A549 (cell line): ENCODE measurements around the gene WASF3. TPM values are rescaled to one million over a fixed set of nuclear protein-coding genes. Genes with fewer than 3 reads are reported as not detected.

Source experiments
- ATAC-seq, 2 experiments: fragments of 200-7000 bp in 1 of 2; fragments of >200 bp in 1 of 2; cut with Nextera tagmentation in 1 of 2; cut with Tn5 transposase in 1 of 2; 3 replicates each; pipeline versions ENCODE4 v1.8.0 to v1.9.1; 2018 to 2020; ENCODE audit warnings: mild to moderate bottlenecking in 1 of 2, moderate library complexity in 1 of 2
- CTCF ChIA-PET: fragments of 300-600 bp; sonication (Branson Sonifier 250); formaldehyde crosslinking; extraction: SDS; loops from one replicate; lab custom pipeline; 2021; ENCODE audit warnings: antibody characterized with exemption, inconsistent platforms; lab: Yijun Ruan, JAX
- POLR2A ChIA-PET: fragments of 350-600 bp; formaldehyde crosslinking; extraction: SDS; loops from one replicate; lab custom pipeline; 2021; ENCODE audit warnings: antibody characterized with exemption, inconsistent platforms; lab: Yijun Ruan, JAX
- DNase-seq, 2 experiments: peaks; one replicate each; pipeline versions ENCODE4 v3.0.0 to v3.0.0-alpha.2; 2011 to 2016; ENCODE audit warnings: low read depth in 1 of 2, low spot score in 1 of 2
- FAIRE-seq: peaks from 2 replicates; lab custom pipeline; 2011; peaks lifted over from hg19 to GRCh38; lab: Jason Lieb, UNC
- H3K27ac ChIP-seq, 2 experiments: fragments of >200 bp; sonication (Bioruptor Twin); formaldehyde crosslinking; 3 replicates each; pipeline ENCODE4 v1.5.1; 2016 to 2017
- H3K4me1 ChIP-seq: fragments of >200 bp; sonication (Bioruptor Twin); formaldehyde crosslinking; 3 replicates; pipeline ENCODE4 v1.6.1; 2016
- H3K4me2 ChIP-seq: fragments of >200 bp; sonication (Bioruptor Twin); formaldehyde crosslinking; 3 replicates; pipeline ENCODE4 v1.6.1; 2016
- H3K4me3 ChIP-seq: fragments of >200 bp; sonication (Bioruptor Twin); formaldehyde crosslinking; 3 replicates; pipeline ENCODE4 v1.5.1; 2016
- H3K9me3 ChIP-seq: fragments of >200 bp; sonication (Bioruptor Twin); formaldehyde crosslinking; 3 replicates; pipeline ENCODE4 v1.6.1; 2016
- CHD2 ChIP-seq: fragments of 150-350 bp; IDR thresholded peaks from 2 replicates; pipeline ENCODE4 v1.6.1; 2014; ENCODE audit warnings: low read length; ENCODE audit not compliant: partially characterized antibody
- CHD4 ChIP-seq: fragments of 200-600 bp; sonication (generic); IDR thresholded peaks from 2 replicates; pipeline ENCODE4 v1.6.1; 2016; ENCODE audit warnings: antibody characterized with exemption, mild to moderate bottlenecking, borderline replicate concordance
- CTCF ChIP-seq: fragments of >200 bp; sonication (Bioruptor Twin); formaldehyde crosslinking; IDR thresholded peaks from 3 replicates; pipeline ENCODE4 v1.5.1; 2016
- EHMT2 ChIP-seq: fragments of 200-600 bp; sonication (generic); IDR thresholded peaks from 2 replicates; pipeline ENCODE4 v1.6.1; 2016; ENCODE audit warnings: antibody characterized with exemption, low read depth, mild to moderate bottlenecking, moderate library complexity
- EP300 ChIP-seq, 2 experiments: fragments of >200 bp; sonication (Bioruptor Twin); formaldehyde crosslinking; IDR thresholded peaks; 2 replicates in 1 of 2; 3 replicates in 1 of 2; pipeline ENCODE4 v1.6.1; 2016 to 2017
- HEYL ChIP-seq: fragments of 250-450 bp; sonication (Bioruptor Pico); IDR thresholded peaks from 2 replicates; pipeline ENCODE4 v1.8.0; 2021; ENCODE audit warnings: mild to moderate bottlenecking, moderate library complexity
- HOXA7 ChIP-seq: fragments of 250-450 bp; sonication (Bioruptor Pico); IDR thresholded peaks from 2 replicates; pipeline ENCODE4 v1.5.0; 2020; ENCODE audit warnings: mild to moderate bottlenecking, moderate library complexity
- JUNB ChIP-seq: fragments of >200 bp; sonication (Bioruptor Twin); formaldehyde crosslinking; IDR thresholded peaks from 2 replicates; pipeline ENCODE4 v1.6.1; 2016
- KDM1A ChIP-seq: fragments of 200-600 bp; sonication (generic); IDR thresholded peaks from 2 replicates; pipeline ENCODE4 v1.6.1; 2016; ENCODE audit warnings: low read depth, mild to moderate bottlenecking
- KDM5A ChIP-seq: fragments of 200-600 bp; sonication (generic); IDR thresholded peaks from 2 replicates; pipeline ENCODE4 v1.6.1; 2016; ENCODE audit warnings: antibody characterized with exemption, mild to moderate bottlenecking
- MAFK ChIP-seq: fragments of 450-650 bp; IDR thresholded peaks from 2 replicates; pipeline ENCODE4 v1.6.1; 2014; ENCODE audit not compliant: partially characterized antibody
- NFE2L2 ChIP-seq: fragments of 150-350 bp; conservative IDR thresholded peaks from 2 replicates; pipeline ENCODE4 v1.6.1; 2014; ENCODE audit warnings: low read length
- NR3C1 ChIP-seq: fragments of >200 bp; sonication (Bioruptor Twin); formaldehyde crosslinking; IDR thresholded peaks from 3 replicates; pipeline ENCODE4 v1.6.1; 2017
- POLR2AphosphoS2 ChIP-seq: conservative IDR thresholded peaks from 2 replicates; pipeline ENCODE4 v1.6.1; 2012; ENCODE audit warnings: low read length, improper control_type of control experiment, inconsistent platforms
- RAD21 ChIP-seq, 2 experiments: fragments of >200 bp in 1 of 2; sonication (Bioruptor Twin) in 1 of 2; formaldehyde crosslinking in 1 of 2; IDR thresholded peaks in 1 of 2; conservative IDR thresholded peaks in 1 of 2; 2 replicates in 1 of 2; 3 replicates in 1 of 2; pipeline ENCODE4 v1.6.1; 2012 to 2018; ENCODE audit warnings: inconsistent platforms in 1 of 2
- RARB ChIP-seq: fragments of 250-450 bp; sonication (Bioruptor Pico); IDR thresholded peaks from 2 replicates; pipeline ENCODE4 v1.8.0; 2021; ENCODE audit warnings: mild to moderate bottlenecking, moderate library complexity
- RCOR1 ChIP-seq: fragments of 150-350 bp; IDR thresholded peaks from 2 replicates; pipeline ENCODE4 v1.6.1; 2014; ENCODE audit warnings: antibody characterized with exemption, low read length, low read depth
- RNF2 ChIP-seq: fragments of 200-600 bp; sonication (generic); IDR thresholded peaks from 2 replicates; pipeline ENCODE4 v1.6.1; 2016; ENCODE audit warnings: low read depth, mild to moderate bottlenecking, antibody characterized with exemption, moderate library complexity, borderline replicate concordance
- SMC3 ChIP-seq: fragments of >200 bp; sonication (Bioruptor Twin); formaldehyde crosslinking; IDR thresholded peaks from 3 replicates; pipeline ENCODE4 v1.6.1; 2018; ENCODE audit warnings: inconsistent platforms
- ZC3H11A ChIP-seq: fragments of 450-650 bp; IDR thresholded peaks from 2 replicates; pipeline ENCODE4 v1.6.1; 2014; ENCODE audit warnings: antibody characterized with exemption, mild to moderate bottlenecking
- ZSCAN20 ChIP-seq: fragments of 250-450 bp; sonication (Bioruptor Pico); IDR thresholded peaks from 2 replicates; pipeline ENCODE4 v1.8.0; 2022; ENCODE audit warnings: mild to moderate bottlenecking, moderate library complexity
- WGBS: methylation state at CpG from one replicate; pipeline ENCODE4 v1.1.6; 2017; ENCODE audit errors: missing lambda C conversion rate; 5-methylcytosine and 5-hydroxymethylcytosine counted together
- polyA plus RNA-seq, 4 experiments: library from polyadenylated mRNA; depleted of rRNA in 3 of 4; stranded (reverse); fragments of >200 nt; fragmentation: RNase III in 1 of 4; extraction: RNeasy Plus Mini Kit Qiagen cat#74134 plus additional on column Dnase treatment in 1 of 4; gene quantifications; 2 replicates in 3 of 4; 3 replicates in 1 of 4; pipeline ENCODE4 v1.2.3, GENCODE V29; 2011 to 2017
- TF ChIP-seq, protein P1 (sequence below): IDR thresholded peaks from 2 replicates; pipeline ENCODE4 v1.6.1; 2012

The WASF3 gene
- polyA plus RNA-seq, 2 of the 4 experiments (the other 2 are of a cell fraction), result 0.09 to 0.56 TPM

DNA sequence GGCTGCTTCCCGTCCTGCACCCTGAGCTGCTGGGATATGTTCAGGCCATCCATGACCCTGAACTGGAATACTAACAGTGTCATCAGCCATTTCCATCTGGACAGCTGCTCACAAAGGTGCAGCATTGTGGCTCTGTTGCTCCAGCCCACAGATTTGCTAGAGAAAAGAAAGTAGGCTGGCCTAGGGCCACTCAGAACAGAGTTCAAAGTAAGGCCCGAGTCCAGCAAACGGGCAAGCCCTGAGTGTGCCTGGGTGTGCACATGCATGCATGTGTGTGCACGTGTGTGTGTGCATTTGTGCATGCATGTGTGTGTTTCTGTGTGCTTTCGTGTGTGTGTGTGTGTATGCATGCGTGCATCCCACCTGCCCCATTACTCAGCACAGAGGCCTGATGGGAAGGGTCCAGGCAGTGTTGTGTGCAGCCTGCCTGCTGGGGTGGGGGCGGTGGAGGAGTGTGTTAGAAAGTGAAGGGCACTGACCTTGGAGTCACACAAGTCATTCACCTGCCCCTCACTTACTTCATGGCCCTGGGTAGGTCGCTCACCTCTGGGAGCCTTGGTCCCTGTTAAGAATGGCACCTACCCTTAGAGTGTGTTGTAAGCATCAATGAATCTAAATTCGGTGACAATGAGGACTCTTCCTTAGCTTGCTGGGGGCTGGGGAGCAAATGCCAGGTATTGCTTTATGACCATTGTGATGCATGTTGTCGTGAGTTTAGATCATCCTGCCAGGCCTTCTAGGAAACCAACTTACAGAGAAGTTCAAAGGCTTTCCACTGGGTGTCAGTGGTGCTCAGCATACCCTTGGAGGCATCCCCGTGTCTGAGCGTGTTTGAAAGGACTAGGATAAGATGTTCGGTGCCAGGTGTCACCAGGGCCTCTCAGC lies 149.9 kb downstream of the WASF3 start:
- H3K9me3 ChIP-seq, result no peaks in the 10 kb centered on the region
- FAIRE-seq, result no peak
- POLR2A ChIA-PET, result no interaction called here

DNA sequence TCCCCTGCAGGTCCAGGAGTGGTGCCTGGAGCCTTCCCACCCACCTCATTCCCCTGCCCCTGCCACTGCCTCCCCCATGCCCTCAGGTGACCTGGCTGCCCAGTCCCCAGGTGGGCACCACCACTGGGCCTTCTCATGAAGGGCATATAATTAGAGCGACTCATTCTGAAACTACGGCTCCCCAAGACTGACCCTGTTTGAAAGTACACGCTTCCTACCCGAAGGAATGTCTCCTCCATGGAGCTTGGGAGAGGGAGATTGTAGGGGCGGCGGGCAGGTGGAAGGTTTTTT lies 150.5 kb downstream of the WASF3 start:
- Histone ChIP-seq H3K9me3 (no peaks in the 10 kb centered on the region), H3K27ac (no peak overlapping the region), H3K4me1 (no peaks in the 10 kb centered on the region), H3K4me3 (no peak overlapping the region), H3K4me2 (no peak overlapping the region)
- ChIA-PET CTCF (interaction anchor here (0.8 to 3.0 kb wide), 5 partner anchors 10 to 212 kb away, joined by 4 to 15 read pairs (median 6); no protein-coding TSS in a partner anchor), POLR2A (no interaction called here)
- WGBS, result 51% methylated on average over 4 of the region's 6 CpGs
- ATAC-seq (peak in 1 of 2 experiments; percentile 39; a peak in 2 of 6 replicates), FAIRE-seq (no peak), DNase-seq (no peak)
- TF ChIP-seq RCOR1, result no peak
- TF ChIP-seq MAFK, result no peak
- no peak for TF ChIP-seq NFE2L2
- no peak for TF ChIP-seq HEYL (CRISPR knock-in tag)
- TF ChIP-seq EHMT2, result no peak
- TF ChIP-seq CTCF, result peak; percentile 4; the same call in 1 of the 3 replicates

More for the DNA sequence above, 149.9 kb downstream of the WASF3 start:
- Histone ChIP-seq H3K4me2 (no peak overlapping the region), H3K4me3 (no peak overlapping the region), H3K4me1 (no peaks in the 10 kb centered on the region), H3K27ac (no peak overlapping the region)
- 22% methylated on average over 11 of the region's 13 CpGs for WGBS
- CTCF ChIA-PET, result interaction anchor here (0.8 to 3.0 kb wide), 10 partner anchors 9 to 521 kb away, joined by 3 to 18 read pairs (median 6); no protein-coding TSS in a partner anchor
- DNase-seq (peak; percentile 14 to 51), ATAC-seq (peak; percentile 91 to 93)
- no peak for TF ChIP-seq POLR2AphosphoS2
- no peak for TF ChIP-seq ZC3H11A
- no peak for TF ChIP-seq KDM5A
- TF ChIP-seq RNF2, result no peak
- no peak for TF ChIP-seq RARB (CRISPR knock-in tag)
- peak; percentile 38; the same call in 1 of the 3 replicates for TF ChIP-seq SMC3
- peak; percentile 37 for TF ChIP-seq CTCF
- TF ChIP-seq JUNB, result no peak
- no peak for TF ChIP-seq RCOR1
- TF ChIP-seq KDM1A, result no peak
- TF ChIP-seq HOXA7, result no peak
- TF ChIP-seq, protein P1, sequence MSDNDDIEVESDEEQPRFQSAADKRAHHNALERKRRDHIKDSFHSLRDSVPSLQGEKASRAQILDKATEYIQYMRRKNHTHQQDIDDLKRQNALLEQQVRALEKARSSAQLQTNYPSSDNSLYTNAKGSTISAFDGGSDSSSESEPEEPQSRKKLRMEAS, result no peak
- no peak for TF ChIP-seq CHD4
- no peak for TF ChIP-seq EP300 (IDR thresholded peaks at IDR 0.05)
- no peak for TF ChIP-seq NR3C1
- TF ChIP-seq RAD21 (conservative IDR thresholded peaks at IDR 0.05 in 1 of 2, IDR thresholded peaks at IDR 0.05 in 1 of 2), result peak; percentile 48 to 67; a peak in 4 of 5 replicates
- no peak for TF ChIP-seq CHD2
- TF ChIP-seq ZSCAN20 (CRISPR knock-in tag), result no peak
